ENCODE data around the gene TPGS1. TPM values are rescaled to one million over a fixed set of nuclear protein-coding genes. Genes with fewer than 3 reads are reported as not detected.
A peak's percentile ranks its signal among the peaks of the same experiment; 100 is the strongest.

Gene TPGS1
- 10 to 100 TPM; 15.5 to 20.6 (median 16.0) TPM for total RNA-seq
- long read RNA-seq, donor 1, transcript TPGS1-201 (2 exons, 1,114 nt): major isoform, 36 of 46 reads
- long read RNA-seq, donor 1, partial matches to known transcripts: 1 of 46 reads
- long read RNA-seq, donor 1, other reads (novel, unspliced or antisense): 5 of 46 reads
- long read RNA-seq, donor 2, transcript TPGS1-201 (2 exons, 1,114 nt): major isoform, 5 of 6 reads
- long read RNA-seq, donor 2, partial matches to known transcripts: 0 of 6 reads
- long read RNA-seq, donor 2, other reads (novel, unspliced or antisense): 0 of 6 reads

GRCh38 chr19:507286-508203 lies at the start of gene TPGS1:
Gene TPGS1 (plus strand): TSS chr19:507497. CDS start chr19:507507, 10 bp downstream.
- no peaks in the 10 kb centered on the region for H3K36me3 ChIP-seq (ENCODE audit: low read depth)
- no peaks in the 10 kb centered on the region for H3K9me3 ChIP-seq
- peak within 1 kb of the TSS; percentile 88 for H3K4me3 ChIP-seq
- intact Hi-C loops (cut with DNase I, micrococcal nuclease): no loop called here
- DNase-seq (peak; percentile 79 to 94 (median 91)), ATAC-seq (peak; percentile 80)
- H3K4me1 ChIP-seq (ENCODE audit: low read depth): peaks cover 33% of the 10 kb centered on the region
- no peak for TF ChIP-seq CTCF (IDR thresholded peaks at IDR 0.05)

- Histone ChIP-seq H3K36me3 (ENCODE audit: low read depth) (no peaks in the 10 kb centered on the region), H3K4me1 (ENCODE audit: low read depth) (peaks cover 15% of the 10 kb centered on the region), H3K4me3 (no peak overlapping the region), H3K9me3 (no peaks in the 10 kb centered on the region)
- no peak for TF ChIP-seq CTCF (IDR thresholded peaks at IDR 0.05)
- intact Hi-C loops (cut with DNase I, micrococcal nuclease): no loop called here
- ATAC-seq (no peak), DNase-seq (no peak)
These were observed 49.7 kb upstream of the TPGS1 start for GRCh38 chr19:457636-458035.

- H3K9me3 ChIP-seq: no peaks in the 10 kb centered on the region
- peaks cover 15% of the 10 kb centered on the region for H3K4me1 ChIP-seq (ENCODE audit: low read depth)
- no peak for TF ChIP-seq CTCF (IDR thresholded peaks at IDR 0.05)
- DNase-seq: no peak
- no peak overlapping the region for H3K4me3 ChIP-seq
- H3K36me3 ChIP-seq (ENCODE audit: low read depth): no peaks in the 10 kb centered on the region
- intact Hi-C loops (cut with DNase I, micrococcal nuclease): no loop called here
- ATAC-seq: no peak
These were observed 48.9 kb upstream of the TPGS1 start for GRCh38 chr19:458091-459042.

- peaks cover 15% of the 10 kb centered on the region for H3K4me1 ChIP-seq (ENCODE audit: low read depth)
- no peaks in the 10 kb centered on the region for H3K36me3 ChIP-seq (ENCODE audit: low read depth)
- DNase-seq: peak in 2 of 3 donors; percentile 57 to 77
- H3K9me3 ChIP-seq: no peaks in the 10 kb centered on the region
- peak overlapping the region; percentile 3 for H3K4me3 ChIP-seq
- peak; percentile 70 for ATAC-seq
- intact Hi-C loops (cut with DNase I, micrococcal nuclease): no loop called here
- no peak for TF ChIP-seq CTCF (IDR thresholded peaks at IDR 0.05)
These were observed 47.4 kb upstream of the TPGS1 start for GRCh38 chr19:459724-460511.

Measured in mucosa of descending colon (tissue), 3 donors.